Skeletal muscle tissue (tissue), 4 donors: ENCODE data around the gene AKAP13. TPM values are rescaled to one million over a fixed set of nuclear protein-coding genes. Genes with fewer than 3 reads are reported as not detected.

Source experiments
- H3K27ac ChIP-seq: one replicate; pipeline ENCODE4 v1.7.0; 2013; ENCODE audit warnings: mild to moderate bottlenecking, low read depth, low read length, inconsistent platforms
- H3K27me3 ChIP-seq, 3 donors: one replicate each; pipeline ENCODE4 v1.7.0; 2013; ENCODE audit warnings: low read length in 3 of 3; ENCODE audit not compliant: control insufficient read depth in 3 of 3, insufficient read depth in 3 of 3
- H3K36me3 ChIP-seq, 3 donors: one replicate each; pipeline ENCODE4 v1.7.0; 2013; ENCODE audit warnings: low read length in 3 of 3; ENCODE audit not compliant: control insufficient read depth in 3 of 3, insufficient read depth in 3 of 3
- H3K4me1 ChIP-seq, 3 donors: one replicate each; pipeline ENCODE4 v1.7.0; 2013; ENCODE audit warnings: low read length in 3 of 3, mild to moderate bottlenecking in 3 of 3; ENCODE audit not compliant: control insufficient read depth in 3 of 3, insufficient read depth in 3 of 3
- H3K4me3 ChIP-seq, 3 donors: one replicate each; pipeline ENCODE4 v1.7.0; 2013; ENCODE audit warnings: low read length in 3 of 3
- H3K9ac ChIP-seq, 3 donors: one replicate each; pipeline ENCODE4 v1.7.0; 2013; ENCODE audit warnings: low read length in 3 of 3, mild to moderate bottlenecking in 3 of 3, moderate library complexity in 2 of 3, low read depth in 1 of 3
- H3K9me3 ChIP-seq, 3 donors: one replicate each; pipeline ENCODE4 v1.7.0; 2013; ENCODE audit warnings: low read length in 3 of 3; ENCODE audit not compliant: control insufficient read depth in 3 of 3
- total RNA-seq: library from RNA; depleted of rRNA; stranded (reverse); fragments of >200 nt; gene quantifications from one replicate; pipeline ENCODE4 v1.2.3, GENCODE V29; 2014
- donor health status: Osteomylitis.

AKAP13 gene
- total RNA-seq, 1 donor from 2014 or later: 129 TPM

GRCh38 chr15:85717212-85717611 lies 336.8 kb downstream of the AKAP13 start:
- H3K4me1 ChIP-seq: no peaks in the 10 kb centered on the region
- no peak overlapping the region for H3K27ac ChIP-seq
- H3K27me3 ChIP-seq: no peaks in the 10 kb centered on the region
- peaks cover 42 to 79% (median 63%) of the 10 kb centered on the region in 3 donors for H3K36me3 ChIP-seq
- H3K9me3 ChIP-seq: no peaks in the 10 kb centered on the region
- no peak overlapping the region for H3K9ac ChIP-seq
- H3K4me3 ChIP-seq: no peak overlapping the region

- Histone ChIP-seq H3K36me3 (peaks cover 51 to 84% (median 75%) of the 10 kb centered on the region in 3 donors), H3K27me3 (no peaks in the 10 kb centered on the region), H3K9me3 (no peaks in the 10 kb centered on the region), H3K27ac (no peak overlapping the region), H3K9ac (no peak overlapping the region), H3K4me1 (no peaks in the 10 kb centered on the region), H3K4me3 (no peak overlapping the region)
These were observed 338.0 kb downstream of the AKAP13 start for GRCh38 chr15:85718271-85718971.

GRCh38 chr15:85718981-85719380 lies 338.6 kb downstream of the AKAP13 start:
- H3K9me3 ChIP-seq: no peaks in the 10 kb centered on the region

GRCh38 chr15:85722374-85723152 lies 342.2 kb downstream of the AKAP13 start:
- Histone ChIP-seq H3K9ac (no peak overlapping the region), H3K36me3 (peaks cover 58 to 93% (median 90%) of the 10 kb centered on the region in 3 donors), H3K27me3 (no peaks in the 10 kb centered on the region), H3K4me3 (no peak overlapping the region), H3K27ac (no peak overlapping the region), H3K4me1 (peaks cover 0 to 12% (median 6%) of the 10 kb centered on the region in 3 donors), H3K9me3 (no peaks in the 10 kb centered on the region)

More at GRCh38 chr15:85718981-85719380, 338.6 kb downstream of the AKAP13 start:
- Histone ChIP-seq H3K36me3 (peaks cover 55 to 89% (median 80%) of the 10 kb centered on the region in 3 donors), H3K27me3 (no peaks in the 10 kb centered on the region), H3K9ac (no peak overlapping the region), H3K4me3 (no peak overlapping the region), H3K4me1 (peaks cover 0 to under 1% (median 0%) of the 10 kb centered on the region in 3 donors), H3K27ac (no peak overlapping the region)

- Histone ChIP-seq H3K4me1 (peaks cover 0 to 12% (median 6%) of the 10 kb centered on the region in 3 donors), H3K4me3 (no peak overlapping the region), H3K27me3 (no peaks in the 10 kb centered on the region), H3K9me3 (no peaks in the 10 kb centered on the region), H3K36me3 (peaks cover 56 to 89% (median 87%) of the 10 kb centered on the region in 3 donors), H3K9ac (peak overlapping the region in 2 of 3 donors; percentile 4 to 25), H3K27ac (peak overlapping the region; percentile 14)
These were observed 343.9 kb downstream of the AKAP13 start for GRCh38 chr15:85723960-85724945.

GRCh38 chr15:85725019-85725418 lies 344.6 kb downstream of the AKAP13 start:
- Histone ChIP-seq H3K27me3 (no peaks in the 10 kb centered on the region), H3K36me3 (peaks cover 53 to 87% (median 86%) of the 10 kb centered on the region in 3 donors), H3K9me3 (no peaks in the 10 kb centered on the region), H3K9ac (peak overlapping the region in 2 of 3 donors; percentile 4 to 25), H3K27ac (peak overlapping the region; percentile 14), H3K4me3 (no peak overlapping the region), H3K4me1 (peaks cover 0 to 12% (median 6%) of the 10 kb centered on the region in 3 donors)

- no peaks in the 10 kb centered on the region for H3K9me3 ChIP-seq
- H3K4me3 ChIP-seq: no peak overlapping the region
- H3K27me3 ChIP-seq: no peaks in the 10 kb centered on the region
- no peak overlapping the region for H3K9ac ChIP-seq
- H3K36me3 ChIP-seq: peaks cover 50 to 89% (median 84%) of the 10 kb centered on the region in 3 donors
- peaks cover 0 to 12% (median 6%) of the 10 kb centered on the region in 3 donors for H3K4me1 ChIP-seq
- H3K27ac ChIP-seq: peak overlapping the region; percentile 14
These were observed 345.2 kb downstream of the AKAP13 start for GRCh38 chr15:85725564-85725963.

GRCh38 chr15:85726454-85726853 lies 346.1 kb downstream of the AKAP13 start:
- Histone ChIP-seq H3K4me1 (peaks cover 0 to 12% (median 6%) of the 10 kb centered on the region in 3 donors), H3K27me3 (no peaks in the 10 kb centered on the region), H3K36me3 (peaks cover 50 to 89% (median 84%) of the 10 kb centered on the region in 3 donors), H3K4me3 (no peak overlapping the region), H3K27ac (peak overlapping the region; percentile 52), H3K9ac (no peak overlapping the region), H3K9me3 (no peaks in the 10 kb centered on the region)

GRCh38 chr15:85727068-85727467 lies 346.7 kb downstream of the AKAP13 start:
- Histone ChIP-seq H3K9ac (peak overlapping the region in 1 of 3 donors; percentile 28), H3K27ac (peak overlapping the region; percentile 52), H3K4me1 (peaks cover 0 to 12% (median 6%) of the 10 kb centered on the region in 3 donors), H3K27me3 (no peaks in the 10 kb centered on the region), H3K9me3 (no peaks in the 10 kb centered on the region), H3K36me3 (peaks cover 49 to 86% (median 84%) of the 10 kb centered on the region in 3 donors), H3K4me3 (no peak overlapping the region)
